A549 (cell line): ENCODE data around the gene OR4D11. TPM values are rescaled to one million over a fixed set of nuclear protein-coding genes. Genes with fewer than 3 reads are reported as not detected.
A peak's percentile ranks its signal among the peaks of the same experiment; 100 is the strongest.

Experiments used
- CBX8 ChIP-seq: fragments of 200-600 bp; sonication (generic); IDR thresholded peaks from 2 replicates; pipeline ENCODE4 v1.6.1; 2016
- CEBPB ChIP-seq, 2 experiments: fragments of >200 bp in 1 of 2; sonication (Bioruptor Twin) in 1 of 2; formaldehyde crosslinking in 1 of 2; IDR thresholded peaks; 2 replicates each; pipeline ENCODE4 v1.6.1; 2012 to 2016
- CTCF ChIP-seq: fragments of >200 bp; sonication (Bioruptor Twin); formaldehyde crosslinking; IDR thresholded peaks from 3 replicates; pipeline ENCODE4 v1.5.1; 2016
- EHF ChIP-seq: fragments of 250-450 bp; sonication (Bioruptor Pico); IDR thresholded peaks from 2 replicates; pipeline ENCODE4 v1.5.0; 2020; ENCODE audit warnings: mild to moderate bottlenecking
- EHMT2 ChIP-seq: fragments of 200-600 bp; sonication (generic); IDR thresholded peaks from 2 replicates; pipeline ENCODE4 v1.6.1; 2016; ENCODE audit warnings: antibody characterized with exemption, low read depth, mild to moderate bottlenecking, moderate library complexity
- ELK1 ChIP-seq: fragments of 150-350 bp; IDR thresholded peaks from 2 replicates; pipeline ENCODE4 v1.6.1; 2014; ENCODE audit warnings: low read depth, mild to moderate bottlenecking, low read length
- FOSB ChIP-seq: fragments of 250-450 bp; sonication (Bioruptor Pico); IDR thresholded peaks from 2 replicates; pipeline ENCODE4 v1.5.0; 2020; ENCODE audit warnings: mild to moderate bottlenecking, moderate library complexity
- FOSL2 ChIP-seq, 2 experiments: fragments of 450-650 bp in 1 of 2; fragments of >200 bp in 1 of 2; sonication (Bioruptor Twin) in 1 of 2; formaldehyde crosslinking; IDR thresholded peaks; 2 replicates each; pipeline versions ENCODE4 v1.5.0 to v1.6.1; 2016 to 2020; ENCODE audit warnings: mild to moderate bottlenecking in 1 of 2, moderate library complexity in 1 of 2
- HEYL ChIP-seq: fragments of 250-450 bp; sonication (Bioruptor Pico); IDR thresholded peaks from 2 replicates; pipeline ENCODE4 v1.8.0; 2021; ENCODE audit warnings: mild to moderate bottlenecking, moderate library complexity
- HOXA7 ChIP-seq: fragments of 250-450 bp; sonication (Bioruptor Pico); IDR thresholded peaks from 2 replicates; pipeline ENCODE4 v1.5.0; 2020; ENCODE audit warnings: mild to moderate bottlenecking, moderate library complexity
- HOXB13 ChIP-seq: fragments of 250-450 bp; sonication (Bioruptor Pico); IDR thresholded peaks from 2 replicates; pipeline ENCODE4 v1.5.0; 2020; ENCODE audit warnings: low read depth, mild to moderate bottlenecking, moderate library complexity
- HOXB5 ChIP-seq: fragments of 250-450 bp; sonication (Bioruptor Pico); IDR thresholded peaks from 2 replicates; pipeline ENCODE4 v1.5.0; 2020; ENCODE audit warnings: mild to moderate bottlenecking, moderate library complexity
- JUN ChIP-seq, 2 experiments: fragments of >200 bp; sonication (Bioruptor Twin); formaldehyde crosslinking; IDR thresholded peaks; 2 replicates in 1 of 2; 3 replicates in 1 of 2; pipeline ENCODE4 v1.6.1; 2016 to 2017
- KDM1A ChIP-seq: fragments of 200-600 bp; sonication (generic); IDR thresholded peaks from 2 replicates; pipeline ENCODE4 v1.6.1; 2016; ENCODE audit warnings: low read depth, mild to moderate bottlenecking
- KDM5A ChIP-seq: fragments of 200-600 bp; sonication (generic); IDR thresholded peaks from 2 replicates; pipeline ENCODE4 v1.6.1; 2016; ENCODE audit warnings: antibody characterized with exemption, mild to moderate bottlenecking
- MAFK ChIP-seq: fragments of 450-650 bp; IDR thresholded peaks from 2 replicates; pipeline ENCODE4 v1.6.1; 2014; ENCODE audit not compliant: partially characterized antibody
- MAX ChIP-seq: IDR thresholded peaks from 2 replicates; pipeline ENCODE4 v1.6.1; 2012
- MAZ ChIP-seq: fragments of 150-350 bp; IDR thresholded peaks from 2 replicates; pipeline ENCODE4 v1.6.1; 2014; ENCODE audit warnings: antibody characterized with exemption, low read depth, low read length, borderline replicate concordance
- NFE2L2 ChIP-seq: fragments of 150-350 bp; conservative IDR thresholded peaks from 2 replicates; pipeline ENCODE4 v1.6.1; 2014; ENCODE audit warnings: low read length
- NPAS2 ChIP-seq: fragments of 250-450 bp; sonication (Bioruptor Pico); IDR thresholded peaks from 2 replicates; pipeline ENCODE4 v1.8.0; 2022; ENCODE audit warnings: mild to moderate bottlenecking, moderate library complexity, borderline replicate concordance
- NR3C1 ChIP-seq: fragments of >200 bp; sonication (Bioruptor Twin); formaldehyde crosslinking; IDR thresholded peaks from 3 replicates; pipeline ENCODE4 v1.6.1; 2017
- PBX3 ChIP-seq: IDR thresholded peaks from 2 replicates; pipeline ENCODE4 v1.6.1; 2012
- POLR2AphosphoS2 ChIP-seq: conservative IDR thresholded peaks from 2 replicates; pipeline ENCODE4 v1.6.1; 2012; ENCODE audit warnings: low read length, improper control_type of control experiment, inconsistent platforms
- RCOR1 ChIP-seq: fragments of 150-350 bp; IDR thresholded peaks from 2 replicates; pipeline ENCODE4 v1.6.1; 2014; ENCODE audit warnings: antibody characterized with exemption, low read length, low read depth
- SMC3 ChIP-seq: fragments of >200 bp; sonication (Bioruptor Twin); formaldehyde crosslinking; IDR thresholded peaks from 3 replicates; pipeline ENCODE4 v1.6.1; 2018; ENCODE audit warnings: inconsistent platforms
- TFCP2L1 ChIP-seq: fragments of 250-450 bp; sonication (Bioruptor Pico); IDR thresholded peaks from 2 replicates; pipeline ENCODE4 v1.5.0; 2021; ENCODE audit warnings: mild to moderate bottlenecking
- polyA plus RNA-seq, 4 experiments: library from polyadenylated mRNA; depleted of rRNA in 3 of 4; stranded (reverse); fragments of >200 nt; fragmentation: RNase III in 1 of 4; extraction: RNeasy Plus Mini Kit Qiagen cat#74134 plus additional on column Dnase treatment in 1 of 4; gene quantifications; 2 replicates in 3 of 4; 3 replicates in 1 of 4; pipeline ENCODE4 v1.2.3, GENCODE V29; 2011 to 2017

The OR4D11 gene
- polyA plus RNA-seq, 2 of the 4 experiments (the other 2 are of a cell fraction) = not detected

- TF ChIP-seq HOXB13 (CRISPR knock-in tag) = no peak
- TF ChIP-seq KDM5A = no peak
- TF ChIP-seq EHMT2 = no peak
- TF ChIP-seq HOXA7 (CRISPR knock-in tag) = no peak
- TF ChIP-seq ELK1 = no peak
- TF ChIP-seq FOSB (CRISPR knock-in tag) = 0 out of 2 replicates have a peak, but pooled peaks have one; percentile 37
- no peak for TF ChIP-seq HEYL
- peak; percentile 72; the same call in 1 of the 2 replicates for TF ChIP-seq KDM1A
- no peak for TF ChIP-seq RCOR1
- no peak for TF ChIP-seq NFE2L2
- TF ChIP-seq POLR2AphosphoS2 = no peak; the same call in 1 of the 2 replicates
- no peak for TF ChIP-seq NR3C1
- no peak; the same call in 2 of the 3 replicates for TF ChIP-seq SMC3
- TF ChIP-seq CEBPB (IDR thresholded peaks at IDR 0.05) = peak; percentile 68 to 88; a peak in 3 of 4 replicates
- TF ChIP-seq MAFK = peak; percentile 23
- TF ChIP-seq EHF (CRISPR knock-in tag) = peak; percentile 80; the same call in 1 of the 2 replicates
- no peak for TF ChIP-seq NPAS2
- no peak for TF ChIP-seq CBX8
- TF ChIP-seq PBX3 = peak; percentile 41; the same call in 1 of the 2 replicates
- 0 out of 2 replicates have a peak, but pooled peaks have one; percentile 10 for TF ChIP-seq FOSL2 (IDR thresholded peaks at IDR 0.05)
- peak; percentile 63 for TF ChIP-seq FOSL2 (CRISPR knock-in tag; IDR thresholded peaks at IDR 0.05)
- no peak for TF ChIP-seq TFCP2L1
- no peak for TF ChIP-seq MAZ
- TF ChIP-seq JUN (IDR thresholded peaks at IDR 0.05) = peak; percentile 61 to 85
- peak; percentile 91 for TF ChIP-seq MAX
- TF ChIP-seq CTCF = no peak; the same call in 2 of the 3 replicates
- TF ChIP-seq HOXB5 (CRISPR knock-in tag) = no peak
Observed at GRCh38 chr11:59550842-59551658, 47.7 kb downstream of the OR4D11 start (continued).
